GM23248 (cell line): Measurements from ENCODE around the gene NBEA.

Experiments used
- EZH2 ChIP-seq: fragments of 200-600 bp; sonication (generic); IDR thresholded peaks from 2 replicates; pipeline ENCODE4 v1.6.1; 2018; ENCODE audit warnings: antibody characterized with exemption, mild to moderate bottlenecking; ENCODE audit not compliant: insufficient read depth, poor library complexity, severe bottlenecking
- EZH2phosphoT487 ChIP-seq: fragments of 200-600 bp; sonication (generic); IDR thresholded peaks from 2 replicates; pipeline ENCODE4 v1.6.1; 2018; ENCODE audit warnings: antibody characterized with exemption, moderate library complexity, mild to moderate bottlenecking, low read depth; ENCODE audit not compliant: insufficient read depth

- TF ChIP-seq EZH2 (no peak), EZH2phosphoT487 (no peak)
These were observed 760.2 kb downstream of the NBEA start for GRCh38 chr13:35702316-35702715.
